Measurements from ENCODE around the gene OSBPL2.

OSBPL2 gene

GRCh38 chr20:62315773-62316172 is 77.5 kb downstream of the OSBPL2 start:
- DNase-seq: no peak

DNA sequence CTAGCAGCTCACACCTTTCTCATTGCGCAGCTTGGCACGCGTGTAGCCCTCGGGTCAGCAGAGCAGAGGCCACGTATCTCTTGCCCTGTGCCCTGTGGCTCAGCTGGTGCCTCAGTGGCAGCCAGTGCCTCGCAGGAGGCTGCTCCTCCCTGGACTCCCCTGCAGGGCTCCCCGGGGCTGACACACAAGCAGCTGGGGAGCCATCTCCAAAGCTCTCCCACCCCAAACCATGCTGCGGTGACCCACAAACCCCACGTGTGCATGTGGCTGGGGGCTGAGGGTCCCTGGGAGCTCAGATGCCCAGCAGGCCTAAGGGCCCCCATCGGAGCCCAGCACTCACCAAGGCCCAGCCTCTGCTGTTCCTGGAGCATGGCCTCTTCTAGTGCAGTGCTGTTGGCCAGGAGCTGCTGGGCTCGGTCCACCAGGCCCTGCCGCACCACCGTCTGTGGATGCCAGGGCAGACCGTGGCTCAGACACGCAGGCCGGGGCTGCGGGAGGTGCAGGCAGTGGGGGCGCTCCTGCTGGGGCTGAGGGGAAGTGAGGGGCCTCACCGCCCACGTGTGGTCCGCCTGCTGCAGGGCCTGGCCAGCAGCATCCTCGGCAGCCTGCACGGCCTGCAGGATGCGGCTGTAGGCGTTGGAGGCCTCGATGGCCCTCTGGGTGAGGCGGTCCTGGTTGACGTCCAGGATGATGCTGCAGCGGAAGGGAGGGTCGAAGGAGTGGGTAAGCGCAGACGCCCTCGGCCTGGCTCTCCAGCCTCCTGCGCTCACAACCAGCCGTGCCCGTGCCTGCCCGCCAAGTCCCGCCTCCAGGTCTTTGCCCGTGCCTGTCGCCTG is 78.2 kb downstream of the OSBPL2 start:
- DNase-seq: no peak

GRCh38 chr20:62317167-62317655 is 78.9 kb downstream of the OSBPL2 start:
- DNase-seq: no peak

- DNase-seq: no peak
These were observed 80.4 kb downstream of the OSBPL2 start for GRCh38 chr20:62318400-62319345.

DNA sequence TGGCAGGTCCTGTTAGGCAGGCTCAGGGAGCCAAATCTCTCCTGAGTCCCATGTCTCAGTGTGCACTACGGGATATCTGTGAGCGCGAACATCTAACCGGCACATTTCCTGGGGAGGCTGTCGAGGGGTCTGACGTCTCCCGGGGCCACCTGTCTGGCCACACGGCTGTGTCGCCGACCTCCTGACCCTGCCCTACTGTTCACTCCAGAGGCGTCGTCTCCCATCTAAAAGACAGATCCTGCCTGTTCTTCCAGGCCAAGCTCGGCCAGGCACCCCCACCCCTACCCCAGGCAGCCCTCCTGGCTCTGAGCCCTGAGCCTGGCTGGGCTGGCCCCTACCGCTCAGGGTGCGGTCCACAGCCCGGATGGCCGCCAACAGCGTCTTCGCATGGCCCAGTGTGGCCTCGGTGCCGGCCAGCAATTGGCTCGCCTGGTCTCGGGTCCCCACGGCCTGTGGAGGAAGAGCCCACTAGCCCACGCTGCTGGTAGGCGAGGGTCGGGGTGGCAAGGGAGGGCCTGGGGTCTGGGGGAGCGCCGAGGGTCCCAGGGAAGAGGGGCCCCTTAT is 81.1 kb downstream of the OSBPL2 start:
- DNase-seq: no peak

GRCh38 chr20:62320581-62321354 is 82.4 kb downstream of the OSBPL2 start:
- DNase-seq: no peak

DNA sequence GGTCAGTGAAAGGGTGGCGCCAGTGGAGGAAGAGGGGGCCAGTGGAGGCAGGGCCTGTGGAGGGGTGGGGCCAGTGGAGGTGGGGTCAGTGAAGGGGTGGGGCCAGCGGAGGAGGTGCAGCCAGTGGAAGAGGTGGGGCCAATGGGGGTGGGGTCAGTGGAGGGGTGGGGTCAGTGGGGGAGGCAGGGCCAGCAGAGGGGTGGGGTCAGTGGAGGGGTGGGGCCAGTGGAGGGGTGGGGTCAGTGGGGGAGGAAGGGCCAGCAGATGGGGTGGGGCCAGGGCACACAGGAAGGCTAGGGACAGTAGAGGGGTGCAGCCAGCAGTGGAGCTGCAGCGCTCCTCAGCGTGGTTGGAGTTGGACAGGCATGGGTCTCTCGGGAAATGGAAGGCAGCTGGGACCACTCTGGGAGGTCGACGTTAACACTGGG is 83.2 kb downstream of the OSBPL2 start:
- no peak for DNase-seq

GRCh38 chr20:62321975-62322374 is 83.7 kb downstream of the OSBPL2 start:
- DNase-seq: no peak

DNA sequence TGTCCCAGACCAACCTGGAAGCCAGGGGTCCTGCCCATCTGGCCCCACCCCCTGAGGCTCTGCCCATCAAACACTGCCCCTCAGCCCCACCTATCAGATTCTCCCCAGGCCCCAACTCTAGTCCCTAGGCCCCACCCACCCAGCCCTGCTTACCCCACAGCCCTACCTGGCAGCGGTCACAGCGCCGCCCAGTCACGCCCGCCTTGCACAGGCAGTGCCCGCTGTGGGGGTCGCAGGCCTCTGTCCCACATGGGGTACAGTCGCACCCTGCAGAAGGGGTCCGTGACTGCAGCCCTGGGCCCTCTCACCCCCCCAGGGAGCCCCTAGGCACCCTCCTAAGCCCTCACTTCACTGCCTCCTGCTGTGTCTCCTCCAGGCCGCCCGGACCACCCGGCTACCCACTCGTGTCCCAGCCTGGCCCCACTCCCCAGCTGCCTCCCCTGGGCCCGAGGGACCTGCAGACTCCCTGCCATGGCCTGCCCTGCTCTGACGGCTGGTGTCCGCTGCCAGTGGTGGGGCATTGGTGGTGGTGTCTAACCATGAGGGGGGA is 84.2 kb downstream of the OSBPL2 start:
- DNase-seq: no peak

- no peak for DNase-seq
These were observed 85.0 kb downstream of the OSBPL2 start for GRCh38 chr20:62323146-62323979.

GRCh38 chr20:62323980-62324906 is 85.9 kb downstream of the OSBPL2 start:
- DNase-seq: no peak

DNA sequence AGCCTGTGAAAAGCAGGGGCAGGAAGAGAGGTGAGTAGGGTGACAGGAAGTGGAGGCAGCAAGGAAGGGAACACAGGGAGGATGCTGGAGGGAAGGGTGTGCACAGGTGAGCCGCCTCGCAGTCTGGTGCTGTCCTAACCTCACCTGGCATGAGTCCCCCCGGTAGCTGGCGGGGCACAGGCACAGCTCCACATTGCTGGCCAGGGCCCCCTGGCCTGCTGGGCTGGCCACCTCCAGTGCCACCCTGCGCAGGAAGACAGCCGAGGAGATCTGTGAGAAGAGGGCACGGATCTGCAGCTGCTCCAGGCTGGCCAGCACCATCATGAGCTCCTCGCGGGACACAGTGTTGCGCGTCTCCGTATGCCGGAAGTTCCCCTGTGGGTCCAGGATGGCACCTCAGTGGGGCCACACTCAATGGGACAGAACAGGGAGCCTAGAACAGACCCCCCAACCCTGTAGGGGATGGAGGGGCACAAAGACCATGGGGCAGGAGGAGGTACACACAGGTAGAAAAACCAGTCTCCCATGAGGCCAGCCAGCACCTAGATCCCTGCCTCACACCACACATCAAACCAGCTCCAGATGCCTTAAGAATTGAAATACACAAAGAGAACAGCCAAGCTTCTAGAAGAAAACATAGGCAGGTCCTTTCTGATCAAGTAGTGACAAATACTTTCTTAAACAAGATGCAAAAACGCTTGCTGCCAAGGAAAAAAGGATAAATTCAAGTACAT is 87.0 kb downstream of the OSBPL2 start:
- DNase-seq: no peak

- no peak for DNase-seq
These were observed 88.2 kb downstream of the OSBPL2 start for GRCh38 chr20:62326559-62326958.

DNA sequence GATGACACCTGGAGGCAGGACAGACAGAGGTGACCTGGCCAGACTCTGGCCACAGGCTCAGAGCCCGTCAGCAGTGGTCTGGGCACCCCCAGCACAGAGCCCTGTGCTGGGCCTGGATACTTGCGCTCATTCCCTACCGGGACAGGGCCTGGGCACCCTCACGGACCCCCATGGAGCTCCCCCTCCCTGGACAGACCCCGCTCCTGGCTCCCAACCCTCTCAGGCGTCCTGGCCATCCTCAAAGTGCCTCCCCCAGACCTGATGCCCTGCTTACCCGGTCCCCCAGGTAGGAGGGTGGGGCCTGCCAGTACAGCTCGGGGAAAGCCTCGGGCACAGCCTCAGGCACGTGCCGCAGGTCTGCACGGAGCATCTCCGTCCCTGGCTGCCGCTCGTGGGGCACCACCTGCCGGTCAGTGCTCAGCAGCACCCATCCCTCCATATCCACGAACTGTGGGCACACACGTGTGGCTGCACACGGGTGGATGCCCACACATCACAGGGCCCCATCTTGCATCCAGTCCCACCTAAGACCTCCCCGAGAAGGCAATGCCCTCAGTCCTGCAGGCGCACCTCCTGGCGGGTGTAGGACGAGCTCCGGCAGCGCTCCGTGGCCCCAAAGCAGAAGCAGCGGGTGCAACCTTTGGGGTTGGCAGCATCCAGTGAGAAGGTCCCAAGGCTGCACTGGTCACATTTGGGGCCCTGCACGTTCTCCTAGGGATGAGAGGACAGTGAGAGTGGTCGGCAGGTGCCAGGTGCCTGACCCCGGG is 88.8 kb downstream of the OSBPL2 start:
- DNase-seq: no peak

DNA sequence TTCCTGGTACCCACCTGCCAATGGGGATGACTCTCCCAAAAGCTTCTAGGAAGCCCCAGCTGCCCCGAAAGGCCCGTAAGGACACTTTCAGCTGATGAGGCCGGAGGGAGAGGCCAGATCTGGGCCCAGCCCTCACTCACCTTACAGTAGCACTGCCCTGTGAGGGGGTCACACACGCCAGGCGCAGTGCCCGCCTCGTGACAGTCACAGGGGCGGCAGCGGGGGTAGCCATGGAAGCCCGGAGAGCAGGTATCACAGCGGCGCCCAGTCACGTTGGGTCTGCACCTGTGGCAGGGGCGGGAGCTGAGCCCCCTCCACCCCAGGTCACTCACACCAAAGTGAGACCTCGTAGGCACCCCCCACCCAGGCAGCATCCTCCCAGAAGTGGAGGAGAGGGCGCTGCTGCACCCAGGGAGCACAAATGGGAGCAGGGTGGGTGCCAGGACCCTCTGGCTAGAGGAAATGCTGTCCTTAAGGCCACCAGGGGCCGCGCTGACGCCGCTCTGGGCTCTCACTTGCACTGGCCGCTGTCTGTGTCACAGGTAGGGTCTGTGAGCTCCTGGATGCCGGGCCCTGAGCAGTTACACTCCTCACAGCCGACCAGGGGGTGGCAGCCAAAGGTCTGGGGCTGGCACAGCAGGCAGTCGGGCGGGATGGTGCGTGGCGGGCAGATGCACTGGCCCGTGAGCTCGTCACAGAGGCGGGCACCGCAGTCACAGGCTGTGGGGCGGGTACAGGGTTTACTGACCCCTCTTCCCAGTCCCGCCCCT is 89.6 kb downstream of the OSBPL2 start:
- DNase-seq: no peak

- no peak for DNase-seq
These were observed 90.5 kb downstream of the OSBPL2 start for GRCh38 chr20:62328684-62329388.

Data from DMS79 treated with DMSO at 0.1 percent for 48 hours (cell line).